AG09319 (cell line): ENCODE data around the gene PABPN1L.
A peak's percentile ranks its signal among the peaks of the same experiment; 100 is the strongest.

ENCODE experiments used
- DNase-seq: peaks from one replicate; pipeline ENCODE4 v3.0.0-alpha.2; 2010; ENCODE audit warnings: low read depth; ENCODE audit errors: extremely low read depth
- CTCF ChIP-seq: IDR thresholded peaks from 2 replicates; pipeline ENCODE4 v1.5.1; 2011; ENCODE audit warnings: low read depth, mild to moderate bottlenecking, inconsistent platforms, low read length, moderate library complexity

PABPN1L gene

GRCh38 chr16:88838566-88838965, 27.9 kb downstream of the PABPN1L start:
- DNase-seq = no peak
- TF ChIP-seq CTCF = no peak

- DNase-seq = no peak
- TF ChIP-seq CTCF = no peak
Observed at GRCh38 chr16:88837806-88838205, 28.7 kb downstream of the PABPN1L start.

- TF ChIP-seq CTCF = no peak
- no peak for DNase-seq
Observed at GRCh38 chr16:88836791-88837190, 29.7 kb downstream of the PABPN1L start.

- TF ChIP-seq CTCF = no peak
- no peak for DNase-seq
Observed at GRCh38 chr16:88835818-88836217, 30.6 kb downstream of the PABPN1L start.

GRCh38 chr16:88835383-88835782, 31.1 kb downstream of the PABPN1L start:
- DNase-seq = peak; percentile 40
- no peak for TF ChIP-seq CTCF

- DNase-seq = no peak
- TF ChIP-seq CTCF = no peak
Observed at GRCh38 chr16:88834670-88835069, 31.8 kb downstream of the PABPN1L start.

- no peak for DNase-seq
- TF ChIP-seq CTCF = no peak
Observed at GRCh38 chr16:88833086-88833485, 33.4 kb downstream of the PABPN1L start.

GRCh38 chr16:88831838-88832237, 34.6 kb downstream of the PABPN1L start:
- TF ChIP-seq CTCF = no peak
- no peak for DNase-seq
